PC-3 (cell line): ENCODE data around the gene SPIB.

Experiments used
- EZH2phosphoT487 ChIP-seq: fragments of 300-600 bp; sonication (generic); IDR thresholded peaks from 2 replicates; pipeline ENCODE4 v1.6.1; 2018; ENCODE audit warnings: mild to moderate bottlenecking, antibody characterized with exemption, low read length, borderline replicate concordance
- TF ChIP-seq, protein P1 (sequence below): fragments of 300-600 bp; sonication (generic); conservative IDR thresholded peaks from 2 replicates; pipeline ENCODE4 v1.5.1; 2017; ENCODE audit warnings: antibody characterized with exemption, low read depth, mild to moderate bottlenecking, low read length

DNA sequence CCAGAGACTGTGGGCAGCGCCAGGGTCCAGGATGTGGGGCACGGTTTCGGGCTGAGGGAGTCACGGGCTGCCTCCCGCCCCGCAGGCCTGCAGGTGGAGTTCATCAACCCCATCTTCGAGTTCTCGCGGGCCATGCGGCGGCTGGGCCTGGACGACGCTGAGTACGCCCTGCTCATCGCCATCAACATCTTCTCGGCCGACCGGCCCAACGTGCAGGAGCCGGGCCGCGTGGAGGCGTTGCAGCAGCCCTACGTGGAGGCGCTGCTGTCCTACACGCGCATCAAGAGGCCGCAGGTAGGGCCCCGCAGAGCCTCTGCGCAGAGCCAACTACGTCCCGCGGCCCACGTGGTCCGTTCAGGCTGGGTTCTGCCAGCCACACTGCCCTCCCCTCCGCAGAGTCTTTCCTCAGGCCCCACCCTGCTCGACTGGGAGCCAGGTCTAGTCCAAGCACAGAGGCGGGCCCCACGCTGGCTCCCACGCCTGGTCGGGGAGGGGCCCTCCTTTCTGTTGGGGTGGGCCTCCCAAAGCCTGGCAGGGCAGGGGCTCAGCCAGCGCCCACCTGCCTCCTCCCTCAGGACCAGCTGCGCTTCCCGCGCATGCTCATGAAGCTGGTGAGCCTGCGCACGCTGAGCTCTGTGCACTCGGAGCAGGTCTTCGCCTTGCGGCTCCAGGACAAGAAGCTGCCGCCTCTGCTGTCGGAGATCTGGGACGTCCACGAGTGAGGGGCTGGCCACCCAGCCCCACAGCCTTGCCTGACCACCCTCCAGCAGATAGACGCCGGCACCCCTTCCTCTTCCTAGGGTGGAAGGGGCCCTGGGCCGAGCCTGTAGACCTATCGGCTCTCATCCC is 36.6 kb upstream of the SPIB start:
- TF ChIP-seq, protein P1, sequence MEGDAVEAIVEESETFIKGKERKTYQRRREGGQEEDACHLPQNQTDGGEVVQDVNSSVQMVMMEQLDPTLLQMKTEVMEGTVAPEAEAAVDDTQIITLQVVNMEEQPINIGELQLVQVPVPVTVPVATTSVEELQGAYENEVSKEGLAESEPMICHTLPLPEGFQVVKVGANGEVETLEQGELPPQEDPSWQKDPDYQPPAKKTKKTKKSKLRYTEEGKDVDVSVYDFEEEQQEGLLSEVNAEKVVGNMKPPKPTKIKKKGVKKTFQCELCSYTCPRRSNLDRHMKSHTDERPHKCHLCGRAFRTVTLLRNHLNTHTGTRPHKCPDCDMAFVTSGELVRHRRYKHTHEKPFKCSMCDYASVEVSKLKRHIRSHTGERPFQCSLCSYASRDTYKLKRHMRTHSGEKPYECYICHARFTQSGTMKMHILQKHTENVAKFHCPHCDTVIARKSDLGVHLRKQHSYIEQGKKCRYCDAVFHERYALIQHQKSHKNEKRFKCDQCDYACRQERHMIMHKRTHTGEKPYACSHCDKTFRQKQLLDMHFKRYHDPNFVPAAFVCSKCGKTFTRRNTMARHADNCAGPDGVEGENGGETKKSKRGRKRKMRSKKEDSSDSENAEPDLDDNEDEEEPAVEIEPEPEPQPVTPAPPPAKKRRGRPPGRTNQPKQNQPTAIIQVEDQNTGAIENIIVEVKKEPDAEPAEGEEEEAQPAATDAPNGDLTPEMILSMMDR: no peak
- TF ChIP-seq EZH2phosphoT487: no peak
